C4-2B (cell line): ENCODE measurements around the gene ASAH2B.

ENCODE experiments used
- CTCF ChIP-seq: fragments of 450-650 bp; conservative IDR thresholded peaks from 2 replicates; pipeline ENCODE4 v1.5.1; 2017; ENCODE audit warnings: mild to moderate bottlenecking
- ZFX ChIP-seq: fragments of 450-650 bp; IDR thresholded peaks from 2 replicates; pipeline ENCODE4 v1.6.1; 2017

- no peak for TF ChIP-seq CTCF
- no peak for TF ChIP-seq ZFX
Observed at GRCh38 chr10:50807851-50808776, 68.4 kb downstream of the ASAH2B start.
